NCI-H510A treated with DMSO at 0.1 percent for 48 hours (cell line): ENCODE data around the gene FBXL4.

Source experiments
- DNase-seq: peaks from one replicate; lab custom pipeline; 2025; lab: John Stamatoyannopoulos, UW

FBXL4 gene

DNA sequence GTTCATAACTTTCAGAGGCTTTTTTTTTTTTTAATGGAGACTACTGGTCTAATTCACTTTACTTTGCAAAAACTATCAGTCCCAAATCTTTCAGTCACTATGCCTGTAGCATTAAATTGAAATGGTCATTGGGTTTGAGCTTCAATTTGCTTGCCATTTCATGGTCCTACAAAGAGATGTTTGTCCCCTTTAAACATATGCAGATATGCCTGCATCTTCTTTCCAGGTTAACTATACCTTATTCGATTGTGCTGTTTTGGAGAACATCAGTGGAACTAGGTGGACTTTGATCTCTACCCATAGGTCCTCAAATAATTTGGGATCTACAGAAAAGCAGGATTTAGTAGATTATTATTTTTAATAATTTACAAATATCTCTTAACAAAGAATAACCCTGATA, 108.8 kb downstream of the FBXL4 start:
- no peak for DNase-seq

GRCh38 chr6:98838032-98838431, 109.7 kb downstream of the FBXL4 start:
- peak; percentile 7 for DNase-seq

GRCh38 chr6:98836962-98837944, 110.5 kb downstream of the FBXL4 start:
- DNase-seq: no peak

DNA sequence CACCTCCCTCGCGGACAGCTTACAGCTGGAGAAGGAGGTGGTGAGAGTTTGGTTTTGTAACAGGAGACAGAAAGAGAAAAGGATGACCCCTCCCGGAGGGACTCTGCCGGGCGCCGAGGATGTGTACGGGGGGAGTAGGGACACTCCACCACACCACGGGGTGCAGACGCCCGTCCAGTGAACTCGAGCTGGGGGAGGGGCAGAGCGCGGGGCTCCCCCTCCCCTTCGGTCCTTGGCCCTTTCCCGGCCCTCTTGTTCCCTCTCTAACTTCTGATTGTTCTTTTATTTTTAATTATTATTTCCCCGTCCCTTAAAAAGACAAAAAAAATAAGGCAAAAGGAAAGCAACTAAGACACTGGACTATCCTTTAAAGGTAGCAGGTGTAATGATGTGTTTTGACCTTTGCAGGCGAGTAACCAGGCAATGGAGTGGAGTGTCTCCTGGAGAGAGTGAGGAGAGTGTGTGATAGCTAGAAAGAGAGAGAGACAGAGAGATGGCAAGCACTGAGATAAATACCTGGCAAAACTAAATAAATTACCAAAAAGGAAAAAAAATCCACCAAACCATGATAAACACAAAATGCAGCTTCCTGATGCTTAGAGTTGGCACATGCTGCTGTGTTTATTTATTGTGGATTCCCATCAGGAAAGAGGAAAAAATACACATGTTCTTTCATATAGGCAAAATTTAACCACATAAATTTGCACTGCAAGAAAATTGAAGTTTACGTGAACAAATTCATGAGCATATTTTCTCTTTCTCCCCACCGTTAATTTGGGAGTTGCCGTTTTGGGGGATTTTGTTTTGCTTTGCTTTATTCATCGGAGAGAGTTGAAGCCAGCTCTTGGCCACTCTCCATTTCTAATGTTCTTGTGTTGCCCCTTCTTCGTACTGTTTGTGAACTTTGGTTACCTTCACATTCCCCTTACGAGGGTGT, 111.5 kb downstream of the FBXL4 start:
- DNase-seq: peak; percentile 48

DNA sequence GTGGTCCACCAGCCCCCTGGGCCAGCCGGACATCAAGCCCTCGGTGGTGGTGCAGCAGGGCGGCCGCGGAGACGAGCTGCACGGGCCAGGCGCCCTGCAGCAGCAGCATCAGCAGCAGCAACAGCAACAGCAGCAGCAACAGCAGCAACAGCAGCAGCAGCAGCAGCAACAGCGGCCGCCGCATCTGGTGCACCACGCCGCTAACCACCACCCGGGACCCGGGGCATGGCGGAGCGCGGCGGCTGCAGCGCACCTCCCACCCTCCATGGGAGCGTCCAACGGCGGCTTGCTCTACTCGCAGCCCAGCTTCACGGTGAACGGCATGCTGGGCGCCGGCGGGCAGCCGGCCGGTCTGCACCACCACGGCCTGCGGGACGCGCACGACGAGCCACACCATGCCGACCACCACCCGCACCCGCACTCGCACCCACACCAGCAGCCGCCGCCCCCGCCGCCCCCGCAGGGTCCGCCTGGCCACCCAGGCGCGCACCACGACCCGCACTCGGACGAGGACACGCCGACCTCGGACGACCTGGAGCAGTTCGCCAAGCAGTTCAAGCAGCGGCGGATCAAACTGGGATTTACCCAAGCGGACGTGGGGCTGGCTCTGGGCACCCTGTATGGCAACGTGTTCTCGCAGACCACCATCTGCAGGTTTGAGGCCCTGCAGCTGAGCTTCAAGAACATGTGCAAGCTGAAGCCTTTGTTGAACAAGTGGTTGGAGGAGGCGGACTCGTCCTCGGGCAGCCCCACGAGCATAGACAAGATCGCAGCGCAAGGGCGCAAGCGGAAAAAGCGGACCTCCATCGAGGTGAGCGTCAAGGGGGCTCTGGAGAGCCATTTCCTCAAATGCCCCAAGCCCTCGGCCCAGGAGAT, 112.4 kb downstream of the FBXL4 start:
- DNase-seq: no peak

- peak; percentile 88 for DNase-seq
These were observed 113.4 kb downstream of the FBXL4 start, which contains the start of gene POU3F2 for GRCh38 chr6:98834060-98835031. Gene POU3F2 (plus strand): TSS chr6:98834574. CDS start chr6:98834874, 300 bp downstream.

- peak; percentile 45 for DNase-seq
These were observed 114.3 kb downstream of the FBXL4 start for GRCh38 chr6:98833307-98834059.

DNA sequence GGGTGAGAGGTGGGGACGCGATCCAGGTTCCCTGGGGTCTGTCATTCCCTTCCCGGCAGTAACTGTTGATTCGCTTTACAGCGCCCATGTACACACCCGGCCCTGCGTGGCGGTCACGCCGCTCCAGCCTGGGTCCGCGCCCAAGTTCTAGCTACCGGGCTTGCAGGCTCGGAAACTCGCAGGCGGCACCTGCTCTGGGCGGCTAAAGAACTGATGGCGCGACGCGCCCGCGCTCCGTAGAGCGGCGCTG, 114.8 kb downstream of the FBXL4 start:
- no peak for DNase-seq

GRCh38 chr6:98832284-98833056, 115.3 kb downstream of the FBXL4 start:
- no peak for DNase-seq

DNA sequence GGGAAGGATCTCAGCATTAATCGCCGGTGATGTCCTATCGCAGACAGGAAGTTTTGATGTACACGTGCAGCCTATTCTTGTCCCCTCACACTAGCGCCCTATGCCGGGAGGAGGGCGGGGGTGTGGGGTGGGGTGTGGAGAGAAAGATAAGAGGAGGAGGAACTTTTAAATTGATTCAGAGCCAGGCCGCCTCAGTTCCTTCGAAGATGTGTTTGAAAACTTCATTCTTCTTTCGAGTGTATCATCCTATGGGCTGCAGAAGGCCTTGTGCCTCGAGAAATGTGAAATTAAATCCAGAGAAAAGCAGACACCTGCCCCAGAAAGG, 115.8 kb downstream of the FBXL4 start:
- DNase-seq: no peak

DNA sequence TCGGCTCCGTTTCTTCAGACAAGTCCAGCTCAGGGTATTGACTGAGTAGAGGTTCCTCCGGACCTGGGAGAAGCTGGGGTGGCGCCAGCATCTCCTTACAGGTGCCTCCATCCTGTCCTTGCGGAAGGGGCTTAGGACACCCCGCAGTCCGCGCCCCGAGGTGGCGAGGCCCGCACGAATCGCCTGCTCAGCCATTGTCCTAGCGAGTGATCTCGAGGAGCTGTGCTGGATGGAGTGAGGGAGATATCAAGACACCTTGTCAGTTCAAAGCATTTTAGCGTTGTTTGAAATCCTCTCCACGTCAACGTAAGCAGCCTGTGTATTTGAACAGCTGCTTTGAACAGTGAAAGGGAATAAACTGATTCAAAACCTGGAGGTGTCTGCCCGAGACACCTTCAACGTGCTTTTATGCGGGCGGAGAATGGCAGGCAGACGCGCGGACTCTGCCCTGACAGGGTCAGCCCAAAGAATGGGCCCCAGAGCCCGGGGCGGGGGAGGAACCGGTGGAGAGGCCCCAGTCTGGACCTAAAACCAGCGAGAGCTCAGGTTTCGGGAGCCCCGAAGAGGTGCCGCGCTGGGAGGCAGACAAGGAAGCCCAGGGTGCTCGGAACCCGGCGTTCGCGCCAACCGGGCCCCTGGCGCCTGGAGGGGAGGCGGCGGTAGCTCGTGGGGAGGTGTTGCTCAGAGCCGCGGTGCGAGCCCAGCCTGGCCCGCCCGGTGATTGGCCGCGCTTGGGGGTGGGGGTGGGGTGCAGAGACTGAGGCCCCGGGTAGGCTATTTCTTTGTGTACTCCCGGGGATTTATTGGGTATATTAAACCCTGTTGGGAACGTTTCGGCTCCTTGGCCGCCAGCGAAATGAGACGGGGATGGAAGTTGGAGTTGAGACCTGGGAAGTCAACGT, 116.4 kb downstream of the FBXL4 start:
- DNase-seq: peak; percentile 33

DNA sequence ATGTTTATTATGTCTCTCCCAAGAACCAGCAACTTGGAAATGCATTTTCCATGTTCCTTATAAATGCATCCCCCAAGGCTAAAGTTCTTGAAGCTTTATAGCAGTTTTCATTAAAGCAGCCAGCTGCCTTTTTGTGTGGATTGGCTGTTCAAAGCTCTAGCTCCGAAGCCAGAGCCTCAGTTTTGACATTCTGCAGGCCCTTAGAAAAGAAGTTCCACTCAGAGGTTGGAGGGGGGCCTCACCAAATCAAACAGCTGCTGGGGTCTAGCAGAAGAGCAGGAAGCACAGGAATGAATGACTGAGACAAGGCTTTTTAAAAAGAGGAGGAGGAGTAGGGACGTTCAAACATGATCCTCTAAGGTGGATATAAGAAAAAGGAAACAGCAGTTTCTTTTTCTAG, 117.6 kb downstream of the FBXL4 start:
- no peak for DNase-seq

GRCh38 chr6:98828941-98829411, 118.8 kb downstream of the FBXL4 start:
- peak; percentile 92 for DNase-seq

- peak; percentile 67 for DNase-seq
These were observed 119.4 kb downstream of the FBXL4 start for GRCh38 chr6:98828211-98828788.

- no peak for DNase-seq
These were observed 120.2 kb downstream of the FBXL4 start for GRCh38 chr6:98827295-98828159.

GRCh38 chr6:98825600-98826230, 122.0 kb downstream of the FBXL4 start:
- DNase-seq: no peak
